HFF-Myc (cell line): Measurements from ENCODE around the gene KIF1A.

Experiments
- DNase-seq: peaks from one replicate; pipeline ENCODE4 v3.0.0-alpha.2; 2011; ENCODE audit warnings: low read depth; ENCODE audit errors: extremely low read depth
- H3K4me3 ChIP-seq: replicated peaks from 2 replicates; pipeline ENCODE4 v1.5.1; 2011; ENCODE audit warnings: low read depth, mild to moderate bottlenecking, control low read depth, low read length
- CTCF ChIP-seq: IDR thresholded peaks from 2 replicates; pipeline ENCODE4 v1.5.1; 2012; ENCODE audit warnings: mild to moderate bottlenecking, low read depth, low read length, control low read depth; ENCODE audit errors: missing control alignments

KIF1A gene

GRCh38 chr2:240664622-240665021, 155.4 kb downstream of the KIF1A start:
- no peak for DNase-seq
- TF ChIP-seq CTCF: no peak
- no peak overlapping the region for H3K4me3 ChIP-seq
